ENCODE results near the gene KRTAP10-5.

- no peak for TF ChIP-seq CTCF (IDR thresholded peaks at IDR 0.05; ENCODE audit: low read depth, low read length)
- no peak for TF ChIP-seq EZH2phosphoT487 (IDR thresholded peaks at IDR 0.05; ENCODE audit: low read depth)
These were observed 47.7 kb downstream of the KRTAP10-5 start for GRCh38 chr21:44532712-44533111.
